GM21737 (cell line): ENCODE measurements around the gene MRM3.
"Not testable (repeated sequence)": the region's sequence is repeated elsewhere in the genome, so short reads cannot be mapped to it uniquely, and the experiment has no call there.

Experiments used
- ATAC-seq: cut with Tn5 transposase; IDR thresholded peaks from one replicate; pipeline ENCODE4 v1.9.1; 2021; ENCODE audit warnings: mild to moderate bottlenecking, moderate library complexity; ENCODE audit not compliant: unreplicated experiment

Gene MRM3

DNA sequence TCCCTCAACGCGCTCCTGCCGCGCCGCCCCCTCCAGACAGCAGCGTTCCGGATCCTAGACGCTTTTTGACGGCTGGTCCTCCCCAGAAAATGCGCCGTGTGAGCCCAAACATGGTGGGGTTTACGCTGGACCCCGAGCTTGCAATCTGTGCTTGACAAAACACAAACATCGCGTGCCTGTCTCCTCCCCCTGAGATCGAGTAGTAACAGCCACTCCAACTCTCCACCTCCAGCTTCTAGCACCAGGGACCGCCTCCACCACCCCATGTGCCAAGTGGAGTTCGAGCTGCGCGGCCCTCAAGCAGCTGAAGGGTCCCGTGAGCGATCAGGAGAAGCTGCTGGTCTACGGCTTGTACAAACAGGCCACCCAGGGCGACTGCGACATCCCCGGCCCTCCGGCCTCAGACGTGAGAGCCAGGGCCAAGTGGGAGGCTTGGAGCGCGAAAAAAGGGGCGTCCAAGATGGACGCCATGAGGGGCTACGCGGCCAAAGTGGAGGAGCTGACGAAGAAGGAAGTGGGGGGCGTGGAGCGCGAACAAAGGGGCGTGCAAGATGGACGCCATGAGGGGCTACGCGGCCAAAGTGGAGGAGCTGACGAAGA lies 29.4 kb upstream of the MRM3 start:
- peak; percentile 8 for ATAC-seq

DNA sequence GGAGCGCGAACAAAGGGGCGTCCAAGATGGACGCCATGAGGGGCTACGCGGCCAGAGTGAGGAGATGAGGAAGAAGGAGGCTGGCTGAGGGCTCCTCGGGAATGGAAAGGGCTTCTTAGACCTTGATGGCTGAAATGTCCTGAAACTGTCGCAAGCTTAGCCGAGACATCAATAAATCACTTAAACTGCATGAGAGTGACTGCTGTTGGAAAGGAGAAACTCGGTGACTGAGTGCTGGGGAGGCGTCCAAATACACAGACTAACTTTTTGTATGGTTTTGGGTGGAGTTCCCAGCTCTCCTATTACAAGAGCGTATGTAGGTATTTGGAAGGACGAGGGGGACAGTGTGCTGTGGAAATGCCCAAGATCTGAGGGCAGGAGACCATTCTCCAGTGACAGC lies 28.7 kb upstream of the MRM3 start:
- ATAC-seq, result no peak

DNA sequence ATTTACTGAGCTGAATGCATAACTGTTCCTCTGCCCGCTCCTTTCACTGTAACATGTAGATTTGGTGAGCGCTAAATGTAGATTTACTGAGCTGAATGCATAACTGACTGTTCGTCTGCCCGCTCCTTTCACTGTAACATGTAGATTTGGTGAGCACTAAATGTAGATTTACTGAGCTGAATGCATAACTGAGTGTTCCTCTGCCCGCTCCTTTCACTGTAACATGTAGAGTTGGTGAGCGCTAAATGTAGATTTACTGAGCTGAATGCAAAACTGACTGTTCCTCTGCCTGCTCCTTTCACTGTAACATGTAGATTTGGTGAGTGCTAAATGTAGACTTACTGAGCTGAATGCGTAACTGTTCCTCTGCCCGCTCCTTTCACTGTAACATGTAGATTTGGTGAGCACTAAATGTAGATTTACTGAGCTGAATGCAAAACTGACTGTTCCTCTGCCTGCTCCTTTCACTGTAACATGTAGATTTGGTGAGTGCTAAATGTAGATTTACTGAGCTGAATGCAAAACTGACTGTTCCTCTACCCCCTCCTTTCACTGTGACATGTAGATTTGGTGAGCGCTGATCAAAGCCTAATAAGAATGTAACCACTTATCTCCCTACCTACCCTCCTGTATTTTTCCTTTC lies 26.7 kb upstream of the MRM3 start:
- not testable (repeated sequence) for ATAC-seq

DNA sequence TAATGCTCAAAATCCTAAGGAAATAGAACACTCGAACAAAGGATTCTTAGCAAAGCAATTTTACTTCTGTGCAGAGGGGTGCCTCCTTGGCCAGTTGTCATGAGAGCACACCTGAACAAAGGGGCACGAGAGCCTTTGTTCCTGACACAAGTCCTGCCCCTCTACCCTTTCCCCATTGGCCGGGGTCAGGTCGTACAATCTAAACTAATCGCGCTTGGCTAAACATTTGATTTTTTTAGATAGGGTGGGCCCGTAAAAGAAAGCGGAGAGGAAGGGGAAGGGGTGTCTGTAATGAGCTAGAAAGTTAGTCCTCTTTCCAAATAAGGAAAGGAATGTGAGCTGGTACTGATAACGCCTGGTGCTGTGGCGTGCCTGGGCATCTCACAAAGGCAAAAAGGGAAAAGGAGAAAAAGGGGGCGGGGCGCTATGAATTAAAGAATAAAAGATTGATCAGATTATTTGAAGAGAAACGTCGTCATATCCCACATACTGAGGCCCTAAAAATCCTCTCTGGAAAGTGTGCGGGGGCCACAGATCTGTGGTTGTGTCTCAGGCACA lies 26.1 kb upstream of the MRM3 start:
- ATAC-seq, result not testable (repeated sequence)

DNA sequence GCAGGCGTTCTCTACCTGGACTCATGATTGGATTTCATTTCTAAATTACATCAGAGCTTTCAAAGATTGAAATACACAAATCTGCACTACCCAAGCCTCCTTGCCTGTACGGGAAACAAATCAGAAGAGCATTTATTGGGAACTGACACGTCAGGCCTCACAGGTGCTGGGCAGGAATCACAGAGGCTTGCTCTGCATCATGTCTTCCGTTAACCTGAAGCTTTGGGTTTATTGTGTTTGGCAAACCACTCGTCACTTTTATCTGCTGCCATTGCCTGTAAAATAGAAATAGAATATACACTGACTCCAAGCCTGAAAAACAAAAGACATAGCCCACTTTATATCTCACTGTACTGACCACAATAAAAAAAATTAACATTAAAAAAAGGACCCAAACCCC lies 22.2 kb upstream of the MRM3 start:
- no peak for ATAC-seq

GRCh38 chr17:760371-760770 lies 21.8 kb upstream of the MRM3 start:
- no peak for ATAC-seq

- no peak for ATAC-seq
Observed at GRCh38 chr17:767076-767475, 15.1 kb upstream of the MRM3 start.

DNA sequence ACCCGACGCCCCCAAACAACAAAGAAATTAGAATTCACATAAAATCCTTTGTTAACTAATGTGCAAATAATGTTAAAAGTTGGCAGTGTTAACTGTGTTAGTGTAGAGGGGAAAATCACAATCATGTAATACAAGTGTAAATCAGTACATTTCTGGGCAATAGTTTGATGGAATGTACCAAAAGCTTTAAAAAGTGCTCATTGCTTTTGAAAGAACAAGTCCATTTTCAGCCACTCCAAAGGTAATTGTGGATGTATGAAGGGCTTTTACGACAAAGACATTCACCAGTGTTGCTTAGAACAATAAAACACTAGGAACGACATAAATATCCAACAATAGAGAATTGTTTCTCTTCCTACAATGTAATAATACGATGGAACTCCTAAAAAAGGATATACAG lies 9.1 kb upstream of the MRM3 start:
- ATAC-seq, result no peak

- no peak for ATAC-seq
Observed at GRCh38 chr17:773467-774312, 8.5 kb upstream of the MRM3 start.

DNA sequence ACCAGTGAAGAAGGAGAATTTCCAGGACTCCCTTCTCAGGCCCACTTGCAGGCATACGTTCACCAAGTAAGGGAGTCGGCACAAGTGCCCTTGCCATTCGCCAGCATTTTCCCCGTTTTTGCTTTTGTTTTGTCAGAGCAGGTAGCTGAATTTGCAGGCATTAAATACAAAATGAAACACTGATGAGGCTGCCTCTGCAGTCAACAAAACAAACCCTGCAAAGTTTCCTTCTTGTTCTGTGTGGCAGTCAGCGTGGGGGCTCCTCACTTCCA lies 7.9 kb upstream of the MRM3 start:
- ATAC-seq, result no peak

DNA sequence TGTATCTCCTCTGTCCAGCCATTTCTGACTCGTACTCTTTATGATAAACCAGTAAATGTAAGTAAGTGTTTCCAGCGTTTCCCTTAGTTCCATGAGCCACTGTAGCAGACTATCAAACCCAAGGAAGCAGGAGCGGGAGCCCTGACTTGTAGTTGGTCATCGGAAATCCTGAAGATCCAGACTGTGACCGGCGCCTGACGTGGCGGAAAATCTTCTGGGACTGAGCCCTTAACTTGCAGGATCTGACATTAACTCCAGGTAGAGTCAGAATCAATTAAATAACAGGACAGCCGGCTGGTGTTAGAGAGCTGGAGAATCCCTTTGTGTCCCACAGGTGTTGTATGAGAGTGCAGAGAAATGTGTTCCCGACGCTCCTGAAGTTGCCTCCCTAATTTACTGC lies 4.1 kb upstream of the MRM3 start:
- no peak for ATAC-seq

DNA sequence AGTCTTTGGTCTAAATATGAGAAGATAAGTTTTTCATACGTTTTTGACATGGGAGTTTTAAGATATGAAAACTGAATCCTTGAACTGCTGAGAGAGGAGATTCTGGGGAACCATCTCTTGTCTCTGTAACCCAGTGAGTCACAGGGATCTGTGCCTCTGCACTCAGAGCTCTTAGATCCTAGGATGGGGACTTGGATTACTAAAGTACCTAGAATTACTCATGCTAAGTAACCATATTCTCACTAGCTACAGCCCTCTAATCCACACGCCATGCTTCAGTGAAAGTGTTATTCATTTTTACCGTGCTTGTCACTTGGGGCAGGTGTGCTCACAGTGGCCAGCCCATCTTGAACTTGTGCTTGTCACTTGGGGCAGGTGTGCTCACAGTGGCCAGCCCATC lies 2.0 kb downstream of the MRM3 start:
- ATAC-seq, result no peak

DNA sequence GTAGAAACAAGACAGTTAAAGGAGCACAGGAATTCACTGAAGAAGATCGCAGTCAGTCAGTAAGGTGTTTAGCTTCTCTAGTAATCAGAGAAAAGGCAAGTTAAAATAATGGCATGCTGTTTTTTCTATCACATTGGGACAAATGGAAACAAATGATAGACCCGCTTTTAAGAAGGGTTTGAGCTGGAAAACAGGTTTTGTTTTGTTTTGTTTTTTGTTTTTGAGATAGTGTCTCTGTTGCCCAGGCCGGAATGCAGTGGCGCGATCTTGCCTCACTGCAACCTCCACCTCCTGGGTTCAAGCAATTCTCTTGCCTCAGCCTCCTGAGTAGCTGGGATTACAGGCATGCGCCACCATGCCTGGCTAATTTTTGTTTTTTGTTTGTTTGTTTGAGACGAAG lies 3.7 kb downstream of the MRM3 start:
- not testable (repeated sequence) for ATAC-seq

GRCh38 chr17:787641-788221 lies 5.6 kb downstream of the MRM3 start:
- no peak for ATAC-seq

DNA sequence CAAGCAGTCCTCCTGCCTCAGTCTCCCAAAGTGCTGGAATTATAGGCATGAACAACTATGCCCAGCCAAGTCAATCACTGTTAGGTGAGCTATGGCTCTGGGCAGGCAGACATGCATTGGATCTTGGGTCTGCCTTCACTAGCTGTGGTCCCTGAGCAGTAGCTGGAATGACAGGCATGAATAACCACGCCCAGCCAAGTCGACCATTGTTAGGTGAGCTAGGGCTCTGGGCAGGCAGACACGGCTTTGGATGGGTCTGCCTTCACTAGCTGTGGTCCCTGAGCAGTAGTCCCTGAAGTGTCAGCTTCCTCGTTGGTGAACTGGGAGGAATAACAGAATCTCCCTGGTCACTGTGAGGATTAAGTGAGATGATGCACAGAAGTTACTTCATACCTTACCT lies 6.4 kb downstream of the MRM3 start:
- no peak for ATAC-seq

DNA sequence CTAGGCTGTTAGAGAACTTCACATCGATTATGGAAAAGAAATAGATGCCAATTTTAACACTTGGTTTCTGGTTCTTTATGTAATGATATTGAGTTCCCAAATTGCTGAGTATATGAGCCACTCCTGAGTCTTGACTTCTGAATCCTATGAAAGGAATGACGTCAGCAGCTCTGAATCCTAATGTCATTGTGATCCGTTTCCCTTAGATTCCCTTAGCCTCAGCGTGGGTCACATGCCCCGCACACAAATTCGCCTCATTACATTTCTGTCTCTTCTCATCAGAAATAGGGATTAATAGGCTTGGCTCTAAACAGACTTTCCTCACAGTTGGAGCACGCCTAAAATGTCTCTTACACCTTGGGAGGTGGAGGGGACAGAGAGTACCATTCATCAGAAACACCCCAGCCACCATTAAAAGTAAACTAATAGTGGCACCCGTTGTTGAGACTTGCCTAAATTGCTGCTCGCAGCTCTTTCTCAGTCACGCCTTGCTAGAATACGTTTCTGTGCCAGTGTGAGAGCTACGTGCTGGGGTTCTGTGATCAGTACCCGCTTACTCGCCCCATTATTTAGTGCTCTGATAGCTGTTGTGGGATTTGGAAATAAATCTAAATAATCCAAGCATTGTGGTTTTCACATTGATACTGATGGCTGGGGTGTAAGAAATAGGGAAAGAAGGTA lies 7.1 kb downstream of the MRM3 start:
- no peak for ATAC-seq

- not testable (repeated sequence) for ATAC-seq
Observed at GRCh38 chr17:789931-790873, 8.0 kb downstream of the MRM3 start.

GRCh38 chr17:790874-791247 lies 8.7 kb downstream of the MRM3 start:
- not testable (repeated sequence) for ATAC-seq

GRCh38 chr17:791829-792228 lies 9.7 kb downstream of the MRM3 start:
- no peak for ATAC-seq

GRCh38 chr17:792277-792676 lies 10.1 kb downstream of the MRM3 start:
- ATAC-seq, result no peak
